Stromal cell of bone marrow (primary cell): ENCODE data around the gene RAD23B.
A peak's percentile ranks its signal among the peaks of the same experiment; 100 is the strongest.

Experiments
- DNase-seq: peaks from one replicate; pipeline ENCODE4 v3.0.0-alpha.2; 2012; ENCODE audit warnings: low read depth

The RAD23B gene

GRCh38 chr9:107336718-107337360 is 53.8 kb downstream of the RAD23B start:
- peak; percentile 49 for DNase-seq

DNA sequence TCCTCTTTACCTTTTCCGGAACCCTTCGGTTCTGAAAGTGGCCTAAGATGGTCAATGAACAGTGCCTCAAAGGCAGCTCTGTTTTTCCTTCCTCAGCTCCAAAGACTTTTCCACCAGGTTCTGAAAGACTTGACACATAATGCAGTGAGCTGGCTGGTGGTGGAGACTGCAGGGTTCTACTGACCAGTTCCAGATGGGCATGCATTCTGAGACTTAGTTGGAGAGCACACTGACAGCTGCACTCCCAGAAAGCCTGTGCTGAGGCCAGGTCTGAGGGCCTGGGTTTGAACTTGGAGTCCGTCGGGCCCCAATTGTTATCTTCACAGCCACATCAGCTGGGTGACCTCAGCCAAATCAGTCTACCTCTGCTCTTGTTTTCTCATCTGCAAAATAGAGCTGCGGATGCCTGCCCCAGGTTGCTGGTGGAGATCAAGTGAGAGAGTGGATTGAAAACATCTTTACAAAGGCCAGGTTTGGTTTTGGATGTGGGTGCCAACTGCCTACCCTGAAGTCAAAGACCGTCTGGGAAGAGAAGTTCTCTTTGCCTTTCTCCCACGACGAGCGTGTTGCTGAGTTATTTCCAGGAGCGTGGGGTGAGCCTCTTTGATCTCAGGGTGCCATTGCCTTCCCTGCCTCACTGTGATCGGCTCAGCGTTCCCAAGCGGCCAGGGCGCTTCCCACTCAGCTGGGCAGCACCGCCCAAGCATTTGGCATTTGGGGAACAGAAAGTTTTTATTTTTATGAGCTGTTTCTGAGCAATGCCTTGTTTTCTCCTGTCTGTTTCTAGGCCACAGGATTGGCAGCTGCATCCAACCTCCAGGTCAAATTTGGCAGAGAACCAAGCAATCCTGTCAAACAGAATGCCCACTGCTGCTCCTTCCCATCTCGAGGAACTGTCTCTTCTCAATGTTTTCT is 54.9 kb downstream of the RAD23B start:
- no peak for DNase-seq

- no peak for DNase-seq
Measured at GRCh38 chr9:107338911-107339659, 56.0 kb downstream of the RAD23B start.

DNA sequence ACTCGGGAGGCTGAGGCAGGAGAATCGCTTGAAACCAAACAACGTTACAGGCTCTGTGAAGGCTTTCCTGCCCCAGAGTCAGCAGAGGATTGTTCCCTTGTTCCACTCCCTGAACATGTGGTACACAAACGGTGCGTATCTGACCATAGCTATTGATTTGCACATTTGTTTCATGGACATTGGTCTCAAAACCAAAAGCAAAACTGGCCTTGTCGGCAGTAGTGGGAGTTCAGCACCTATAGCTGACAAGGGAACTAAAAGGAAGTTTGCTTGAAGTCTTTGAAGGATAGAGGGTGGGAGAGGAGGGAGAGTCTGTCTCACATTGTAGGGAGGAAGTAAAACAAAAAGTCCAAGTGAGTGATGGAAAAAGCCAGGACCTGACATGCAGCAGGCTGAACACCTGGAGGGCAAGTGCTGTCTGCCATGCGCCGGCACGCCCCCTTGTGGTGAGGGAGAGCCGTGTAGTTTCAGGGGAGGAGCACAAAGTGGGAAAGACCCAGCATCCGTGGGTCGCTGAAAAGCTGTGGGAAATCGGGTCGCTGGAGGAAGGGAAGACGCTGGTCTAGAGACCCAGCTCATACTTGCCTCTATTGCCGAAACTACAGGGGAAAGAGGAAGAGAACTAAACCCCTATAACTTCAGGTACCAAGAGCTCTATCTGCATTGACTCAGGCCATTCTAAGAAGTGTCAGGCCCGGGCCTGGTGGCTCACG is 58.0 kb downstream of the RAD23B start:
- peak; percentile 20 for DNase-seq

- DNase-seq, result no peak
Measured at GRCh38 chr9:107342476-107343161, 59.5 kb downstream of the RAD23B start.

GRCh38 chr9:107345327-107345726 is 62.2 kb downstream of the RAD23B start:
- DNase-seq, result peak; percentile 27

GRCh38 chr9:107348836-107349235 is 65.8 kb downstream of the RAD23B start:
- no peak for DNase-seq

GRCh38 chr9:107350443-107350842 is 67.4 kb downstream of the RAD23B start:
- DNase-seq, result no peak

DNA sequence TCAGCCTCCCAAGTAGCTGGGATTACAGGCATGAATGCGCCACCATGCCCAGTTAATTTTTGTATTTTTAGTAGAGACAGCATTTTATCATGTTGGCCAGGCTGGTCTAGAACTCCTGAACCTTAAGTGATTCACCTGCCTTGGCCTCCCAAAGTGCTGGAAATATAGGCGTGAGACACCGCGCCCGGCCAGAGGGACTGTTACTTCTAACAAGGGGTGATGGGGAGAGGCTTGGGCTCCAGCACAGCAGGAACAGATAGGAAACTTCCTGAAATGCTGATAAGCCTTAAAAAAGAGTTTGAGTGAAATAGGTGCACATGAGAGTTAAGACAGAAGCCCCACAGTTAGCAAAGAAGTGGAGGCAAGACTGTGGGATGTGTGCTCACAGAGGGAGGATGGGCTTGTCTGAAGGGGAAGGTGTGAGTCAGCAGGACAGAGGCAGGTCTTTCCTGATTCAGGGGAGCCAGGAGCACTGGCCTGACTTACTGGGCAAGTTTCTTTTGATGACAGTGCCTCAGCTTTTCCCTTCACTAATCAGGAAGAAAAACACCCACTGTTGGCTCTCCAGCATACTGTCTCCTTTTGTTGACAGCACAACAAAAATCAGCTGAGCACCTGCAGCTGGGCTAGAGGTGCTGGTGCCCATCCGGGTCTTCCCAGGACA is 68.4 kb downstream of the RAD23B start:
- no peak for DNase-seq

- no peak for DNase-seq
Measured at GRCh38 chr9:107355394-107355793, 72.3 kb downstream of the RAD23B start.

DNA sequence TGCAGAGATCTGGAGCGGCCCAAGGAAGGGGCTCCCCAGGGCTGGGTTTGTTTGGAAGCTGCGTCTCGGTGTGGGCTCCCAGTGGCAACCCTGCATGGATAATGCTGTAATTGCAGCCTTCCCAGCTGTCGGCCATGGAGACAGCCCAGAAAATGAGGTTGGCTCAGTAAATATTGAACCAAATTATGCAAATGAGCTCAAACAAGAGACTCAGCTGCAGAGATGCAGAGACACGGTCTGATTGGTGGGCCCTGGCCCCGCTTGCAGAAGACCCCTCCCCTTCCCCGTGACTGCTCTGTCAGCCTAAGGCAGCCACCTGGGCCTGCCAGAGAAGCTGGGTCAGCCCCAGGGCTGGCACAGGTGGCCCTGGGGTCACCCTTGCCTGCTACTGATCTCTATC is 75.9 kb downstream of the RAD23B start:
- no peak for DNase-seq

DNA sequence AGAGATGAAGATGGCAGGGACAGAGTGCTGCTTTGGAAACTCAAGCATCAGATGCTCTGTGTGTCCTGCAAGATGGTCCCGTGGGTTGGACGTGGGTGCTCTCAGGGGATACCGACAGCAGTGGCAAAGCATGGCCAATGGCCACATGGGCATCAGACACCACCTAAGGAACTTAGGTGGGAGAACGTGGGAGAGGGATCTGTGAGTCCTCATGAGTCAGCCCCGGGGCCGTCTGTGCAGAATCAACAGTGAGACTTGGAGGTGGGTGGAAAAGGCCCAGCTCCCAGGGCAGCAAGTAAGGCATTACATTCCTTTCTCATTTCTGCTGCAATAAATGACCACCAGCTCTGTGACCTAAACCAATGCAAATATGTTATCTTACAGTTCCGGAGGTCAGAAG is 77.0 kb downstream of the RAD23B start:
- no peak for DNase-seq

- no peak for DNase-seq
Measured at GRCh38 chr9:107361816-107362215, 78.7 kb downstream of the RAD23B start.

- DNase-seq, result no peak
Measured at GRCh38 chr9:107363516-107364152, 80.6 kb downstream of the RAD23B start.

GRCh38 chr9:107367727-107368502 is 84.8 kb downstream of the RAD23B start:
- no peak for DNase-seq

- DNase-seq, result no peak
Measured at GRCh38 chr9:107368696-107369095, 85.6 kb downstream of the RAD23B start.

GRCh38 chr9:107373809-107374208 is 90.7 kb downstream of the RAD23B start:
- DNase-seq, result no peak

GRCh38 chr9:107375001-107375400 is 91.9 kb downstream of the RAD23B start:
- DNase-seq, result no peak

- DNase-seq, result no peak
Measured at GRCh38 chr9:107375651-107376369, 92.7 kb downstream of the RAD23B start.
